NCI-H524 treated with DMSO at 0.1 percent for 48 hours (cell line): ENCODE results near the gene PDGFC.

Source experiments
- DNase-seq: peaks from one replicate; lab custom pipeline; 2025; lab: John Stamatoyannopoulos, UW

Gene PDGFC

GRCh38 chr4:156829201-156829873 lies 142.3 kb downstream of the PDGFC start:
- DNase-seq: no peak

DNA sequence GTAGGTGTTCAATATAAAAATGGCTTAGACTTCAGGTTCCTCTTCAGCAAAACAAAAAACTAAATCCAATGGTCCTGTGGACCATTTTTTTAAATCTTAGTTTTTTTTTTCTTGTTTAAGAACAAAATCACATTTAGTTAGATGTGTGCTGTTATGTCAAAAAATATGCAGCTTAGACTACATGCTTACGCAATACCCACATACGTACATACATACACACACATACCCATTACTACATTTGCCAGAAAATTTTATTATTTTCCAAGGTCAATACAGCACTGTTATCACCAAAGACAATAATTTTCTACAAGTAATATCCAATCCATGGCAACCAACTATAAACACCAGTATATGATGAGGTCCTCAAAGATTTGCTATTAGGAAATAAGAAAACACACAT lies 144.1 kb downstream of the PDGFC start:
- DNase-seq: no peak

DNA sequence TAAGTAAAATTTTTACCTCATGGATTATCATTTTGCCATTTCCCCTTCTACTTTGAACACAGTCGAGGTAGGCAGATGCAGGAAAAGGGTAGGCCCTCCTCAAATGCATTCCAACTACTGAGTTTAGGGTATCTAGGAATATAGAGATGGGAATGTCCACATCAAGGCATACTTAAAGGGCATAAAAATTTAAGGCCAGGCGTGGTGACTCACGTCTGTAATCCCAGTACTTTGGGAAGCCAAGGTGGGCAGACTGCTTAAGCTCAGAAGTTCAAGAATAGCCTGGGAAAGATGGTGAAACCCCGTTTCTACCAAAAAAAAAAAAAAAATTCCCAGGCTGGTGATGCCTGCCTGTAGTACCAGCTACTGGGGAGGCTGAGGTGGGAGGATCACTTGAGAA lies 146.5 kb downstream of the PDGFC start:
- DNase-seq: no peak

GRCh38 chr4:156824451-156825060 lies 147.0 kb downstream of the PDGFC start:
- no peak for DNase-seq

- no peak for DNase-seq
Observed at GRCh38 chr4:156820931-156821330, 150.7 kb downstream of the PDGFC start.

GRCh38 chr4:156816360-156816755 lies 155.2 kb downstream of the PDGFC start:
- DNase-seq: no peak

DNA sequence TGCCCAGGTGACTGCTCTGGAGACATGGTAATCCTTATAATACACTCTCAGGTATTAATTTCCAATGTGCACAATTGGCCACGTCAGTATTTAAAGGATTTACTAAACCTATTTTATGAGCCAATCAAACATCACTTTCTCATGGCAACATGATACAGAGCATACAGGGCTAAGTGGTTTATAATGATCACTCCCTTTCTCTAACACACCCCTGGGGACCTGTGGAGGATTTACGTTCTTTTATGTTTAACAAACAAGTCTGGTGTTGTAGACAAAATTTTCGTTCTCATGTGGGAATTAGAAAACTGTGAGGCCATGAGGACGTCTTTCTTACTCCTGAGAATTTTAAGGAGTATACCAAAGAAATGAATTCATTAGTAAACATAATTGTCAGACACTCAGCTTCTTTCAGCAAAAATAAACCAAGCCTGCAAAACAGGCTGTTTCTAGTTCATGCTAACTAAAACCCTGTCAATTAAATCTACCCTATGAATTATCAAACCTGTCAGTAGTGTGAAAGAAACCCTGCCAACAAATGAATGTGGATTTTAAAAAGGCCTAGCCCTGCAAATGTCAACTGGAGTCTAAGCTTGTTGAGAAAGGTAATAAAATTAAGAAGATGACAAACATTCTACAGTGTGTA lies 155.8 kb downstream of the PDGFC start:
- DNase-seq: peak; percentile 79

- DNase-seq: no peak
Observed at GRCh38 chr4:156811963-156812362, 159.6 kb downstream of the PDGFC start.

GRCh38 chr4:156811286-156811685 lies 160.3 kb downstream of the PDGFC start:
- no peak for DNase-seq

- DNase-seq: peak; percentile 90
Observed at GRCh38 chr4:156805696-156806095, 165.9 kb downstream of the PDGFC start.

GRCh38 chr4:156803056-156803455 lies 168.5 kb downstream of the PDGFC start:
- no peak for DNase-seq

- DNase-seq: no peak
Observed at GRCh38 chr4:156800463-156800862, 171.1 kb downstream of the PDGFC start.

- no peak for DNase-seq
Observed at GRCh38 chr4:156799121-156799589, 172.4 kb downstream of the PDGFC start.

- no peak for DNase-seq
Observed at GRCh38 chr4:156798438-156798837, 173.2 kb downstream of the PDGFC start.

DNA sequence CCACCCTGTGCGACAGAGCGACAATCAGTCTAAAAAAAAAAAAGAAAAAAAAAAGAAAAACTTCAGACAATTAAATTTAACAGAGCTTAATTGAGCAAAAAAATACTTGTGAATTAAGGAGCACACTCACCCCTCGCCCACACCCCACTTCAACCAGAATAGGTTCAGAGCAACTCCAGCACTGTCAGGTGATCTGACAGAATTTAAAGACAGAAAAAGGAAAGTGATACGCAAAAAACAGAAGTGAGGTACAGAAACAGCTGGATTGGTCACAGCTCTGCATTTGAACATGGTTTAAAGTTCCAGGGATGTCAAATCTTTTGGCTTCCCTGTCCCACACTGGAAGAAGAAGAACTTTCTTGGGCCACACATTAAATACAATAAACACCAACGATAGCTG lies 174.4 kb downstream of the PDGFC start:
- no peak for DNase-seq

DNA sequence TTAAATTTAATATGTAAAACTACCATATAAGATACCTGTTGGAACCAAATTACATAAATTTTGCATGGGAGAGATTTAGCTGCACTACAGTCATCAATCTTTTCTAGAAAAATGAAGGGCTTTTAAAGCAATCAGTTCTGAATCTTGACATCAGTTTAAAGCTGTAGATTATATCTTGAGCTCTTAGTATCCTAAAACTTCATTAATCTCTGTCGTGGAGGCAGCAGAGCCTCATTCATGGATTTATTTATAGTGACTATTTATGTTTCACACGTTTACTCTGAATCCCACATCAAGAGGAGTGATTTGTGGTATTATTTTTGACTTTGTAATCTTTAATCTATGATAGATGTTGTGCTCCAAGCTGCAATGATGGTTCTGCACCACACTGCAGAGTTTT lies 175.9 kb downstream of the PDGFC start:
- DNase-seq: no peak

DNA sequence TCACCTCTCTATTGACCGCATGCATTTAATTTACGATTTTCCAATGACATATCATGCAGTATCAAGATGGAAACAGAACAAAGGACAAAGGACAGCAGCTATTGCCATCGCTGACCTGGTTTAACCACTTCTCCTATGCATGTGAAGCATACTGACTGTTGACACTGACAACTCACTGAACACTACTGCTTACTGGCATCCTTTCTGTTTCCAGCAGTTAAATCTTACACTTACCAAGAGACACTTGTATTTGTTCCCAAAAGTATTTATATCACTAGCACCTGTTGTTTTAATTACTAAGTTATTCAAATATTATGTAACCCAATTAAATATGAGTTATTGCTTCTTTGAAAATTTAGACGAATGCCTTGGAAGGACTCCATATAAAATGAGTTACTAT lies 176.7 kb downstream of the PDGFC start:
- DNase-seq: no peak

DNA sequence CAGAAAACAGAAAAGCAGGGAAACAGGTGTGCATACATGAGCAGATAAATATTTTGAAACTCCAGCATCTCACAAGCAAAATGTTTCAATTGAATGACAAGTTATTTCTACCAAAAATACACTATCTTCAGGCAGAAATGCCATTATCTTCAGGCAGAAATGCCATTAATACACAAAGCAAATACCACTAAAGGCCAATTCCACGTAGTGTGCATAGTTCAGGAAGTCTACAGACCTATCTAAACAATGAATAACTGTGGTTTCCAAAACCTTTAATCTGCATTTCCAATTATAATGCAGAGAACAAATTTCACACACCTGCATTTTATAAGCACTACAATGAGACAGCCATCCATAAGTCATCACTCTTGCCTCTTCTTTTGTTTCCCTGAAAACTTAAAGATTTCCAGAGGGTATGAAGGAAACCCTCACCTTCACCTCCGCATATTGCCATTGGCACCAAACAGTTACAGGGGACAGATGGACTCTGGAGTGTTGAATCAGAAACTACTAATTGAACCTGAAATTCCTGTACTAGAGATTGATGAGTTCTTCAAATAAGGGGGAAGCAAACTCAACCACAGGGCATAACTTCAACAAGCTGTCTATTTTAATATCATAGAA lies 179.0 kb downstream of the PDGFC start:
- no peak for DNase-seq

DNA sequence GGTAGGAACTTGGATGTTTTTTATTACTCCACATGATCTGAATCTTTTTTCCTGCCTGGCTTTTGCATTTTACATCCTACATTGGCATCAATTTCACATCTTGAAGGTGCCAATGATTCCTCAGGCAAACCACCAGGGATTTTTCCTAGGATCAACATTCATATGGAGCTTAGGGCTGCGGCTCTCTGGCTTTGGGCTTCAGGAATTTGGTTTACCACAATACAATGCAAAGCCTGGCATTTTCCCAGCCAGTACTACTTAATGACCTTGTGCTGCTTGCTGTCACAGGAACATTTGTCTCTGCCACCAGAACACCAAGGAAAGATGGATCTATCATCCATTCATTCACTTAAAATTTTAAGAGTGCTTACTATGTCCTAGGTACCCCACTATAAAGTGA lies 180.7 kb downstream of the PDGFC start:
- no peak for DNase-seq

GRCh38 chr4:156788782-156789181 lies 182.8 kb downstream of the PDGFC start:
- DNase-seq: no peak

DNA sequence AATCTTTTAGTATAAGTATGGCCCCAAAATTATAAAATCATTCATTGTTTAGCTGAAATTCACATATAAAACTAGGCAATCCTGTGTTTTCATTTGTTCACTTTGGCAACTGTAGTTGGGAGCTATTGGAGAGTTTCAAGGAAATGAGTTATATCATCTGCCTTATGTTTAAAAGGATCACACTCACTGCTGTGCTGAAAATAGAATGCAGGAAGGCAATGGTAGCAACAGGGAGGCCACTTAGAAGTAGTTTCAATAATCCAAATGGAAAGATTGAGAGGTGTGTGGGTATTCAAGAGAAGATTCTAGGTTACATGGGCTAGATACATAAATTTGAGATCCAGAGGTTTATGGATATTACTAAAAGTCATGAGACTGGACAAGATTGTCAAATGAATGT lies 184.9 kb downstream of the PDGFC start:
- no peak for DNase-seq

DNA sequence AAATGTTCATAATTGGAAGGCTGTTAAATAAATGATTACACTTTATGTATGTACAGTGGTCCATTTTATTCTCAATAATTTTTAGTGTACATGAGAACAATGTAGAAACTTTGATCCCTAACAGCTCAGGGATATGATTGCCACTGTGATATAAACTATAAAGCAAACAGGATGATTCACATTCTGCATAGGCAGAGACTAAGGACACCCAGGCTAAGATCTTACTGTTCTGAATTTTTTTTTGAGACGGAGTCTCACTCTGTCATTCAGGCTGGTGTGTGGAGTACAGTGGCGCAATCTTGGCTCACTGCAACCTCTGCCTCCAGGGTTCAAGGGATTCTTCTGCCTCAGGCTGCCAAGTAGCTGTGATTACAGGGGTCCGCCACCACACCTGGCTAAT lies 186.6 kb downstream of the PDGFC start:
- no peak for DNase-seq

- no peak for DNase-seq
Observed at GRCh38 chr4:156783966-156784365, 187.6 kb downstream of the PDGFC start.
